Renal pelvis (tissue), 12 donors: ENCODE results near the gene ERCC6. TPM values are rescaled to one million over a fixed set of nuclear protein-coding genes. Genes with fewer than 3 reads are reported as not detected.
A peak's percentile ranks its signal among the peaks of the same experiment; 100 is the strongest.

ENCODE experiments used
- DNase-seq: peaks from one replicate; pipeline ENCODE4 v3.0.0-alpha.2; 2013
- long read RNA-seq, 16 experiments: transcript quantifications; one replicate each; lab custom pipeline, GENCODE V29; 2026
- polyA plus RNA-seq, 3 donors: library from polyadenylated mRNA; unstranded; fragments of 120-200 nt; gene quantifications; one replicate each; pipeline ENCODE4 v1.2.1, GENCODE V29; 2013; ENCODE audit not compliant: insufficient read length in 3 of 3

ERCC6 gene
- polyA plus RNA-seq = 10 to 100 TPM; 13.7 to 18.6 (median 17.8) TPM
- long read RNA-seq, donor 1, partial matches to known transcripts = 0 of 3 reads
- long read RNA-seq, donor 1, other reads (novel, unspliced or antisense) = 0 of 3 reads
- long read RNA-seq, donor 2 = 0 reads
- long read RNA-seq, donor 3, partial matches to known transcripts = 0 of 2 reads
- long read RNA-seq, donor 3, other reads (novel, unspliced or antisense) = 0 of 2 reads
- long read RNA-seq, donor 4, partial matches to known transcripts = 0 of 3 reads
- long read RNA-seq, donor 4, other reads (novel, unspliced or antisense) = 0 of 3 reads
- long read RNA-seq, donor 5, partial matches to known transcripts = 0 of 1 reads
- long read RNA-seq, donor 5, other reads (novel, unspliced or antisense) = 0 of 1 reads
- long read RNA-seq, donor 6, full-length matches to known transcripts = 2 of 2 reads
- long read RNA-seq, donor 6, partial matches to known transcripts = 0 of 2 reads
- long read RNA-seq, donor 6, other reads (novel, unspliced or antisense) = 0 of 2 reads
- long read RNA-seq, donor 7, partial matches to known transcripts = 5 of 7 reads
- long read RNA-seq, donor 7, other reads (novel, unspliced or antisense) = 0 of 7 reads
- long read RNA-seq, donor 8 = 0 reads
- long read RNA-seq, donor 9 = 0 reads
- long read RNA-seq, donor 10, partial matches to known transcripts = 5 of 7 reads
- long read RNA-seq, donor 10, other reads (novel, unspliced or antisense) = 0 of 7 reads
- long read RNA-seq, donor 11, partial matches to known transcripts = 0 of 1 reads
- long read RNA-seq, donor 11, other reads (novel, unspliced or antisense) = 0 of 1 reads
- long read RNA-seq, donor 12, partial matches to known transcripts = 0 of 2 reads
- long read RNA-seq, donor 12, other reads (novel, unspliced or antisense) = 0 of 2 reads
- long read RNA-seq, donor 13, partial matches to known transcripts = 0 of 2 reads
- long read RNA-seq, donor 13, other reads (novel, unspliced or antisense) = 0 of 2 reads
- long read RNA-seq, donor 14 = 0 reads
- long read RNA-seq, donor 15, partial matches to known transcripts = 0 of 1 reads
- long read RNA-seq, donor 15, other reads (novel, unspliced or antisense) = 0 of 1 reads
- long read RNA-seq, donor 16, partial matches to known transcripts = 0 of 3 reads
- long read RNA-seq, donor 16, other reads (novel, unspliced or antisense) = 0 of 3 reads

GRCh38 chr10:49538381-49539319, at the start of gene ERCC6:
Gene ERCC6, minus strand, starts transcription at chr10:49539121.
- DNase-seq = peak; percentile 97

- no peak for DNase-seq
Observed at GRCh38 chr10:49587981-49588380, 49.1 kb upstream of the ERCC6 start.

GRCh38 chr10:49585387-49585786, 46.5 kb upstream of the ERCC6 start:
- DNase-seq = no peak

GRCh38 chr10:49579621-49580020, 40.7 kb upstream of the ERCC6 start:
- no peak for DNase-seq

GRCh38 chr10:49578392-49578791, 39.5 kb upstream of the ERCC6 start:
- DNase-seq = no peak

- no peak for DNase-seq
Observed at GRCh38 chr10:49577182-49577925, 38.4 kb upstream of the ERCC6 start.

- no peak for DNase-seq
Observed at GRCh38 chr10:49575489-49576072, 36.7 kb upstream of the ERCC6 start.

GRCh38 chr10:49572594-49573114, 33.7 kb upstream of the ERCC6 start:
- DNase-seq = no peak

GRCh38 chr10:49571388-49571787, 32.5 kb upstream of the ERCC6 start:
- no peak for DNase-seq

- DNase-seq = no peak
Observed at GRCh38 chr10:49569031-49569631, 30.2 kb upstream of the ERCC6 start.

GRCh38 chr10:49568235-49568634, 29.3 kb upstream of the ERCC6 start:
- DNase-seq = no peak

GRCh38 chr10:49567810-49568209, 28.9 kb upstream of the ERCC6 start:
- DNase-seq = no peak

- DNase-seq = no peak
Observed at GRCh38 chr10:49564461-49565009, 25.6 kb upstream of the ERCC6 start.

GRCh38 chr10:49562893-49563292, 24.0 kb upstream of the ERCC6 start:
- no peak for DNase-seq

GRCh38 chr10:49560526-49560925, 21.6 kb upstream of the ERCC6 start:
- no peak for DNase-seq

GRCh38 chr10:49559476-49559875, 20.6 kb upstream of the ERCC6 start:
- no peak for DNase-seq

GRCh38 chr10:49558190-49558589, 19.3 kb upstream of the ERCC6 start:
- DNase-seq = no peak

GRCh38 chr10:49557681-49558080, 18.8 kb upstream of the ERCC6 start:
- DNase-seq = no peak

- no peak for DNase-seq
Observed at GRCh38 chr10:49556723-49557122, 17.8 kb upstream of the ERCC6 start.
